H9 (cell line): Measurements from ENCODE around the gene ANXA3. TPM values are rescaled to one million over a fixed set of nuclear protein-coding genes. Genes with fewer than 3 reads are reported as not detected.

ENCODE experiments used
- DNase-seq: peaks from one replicate; pipeline ENCODE4 v3.0.0-alpha.2; 2017
- H2AFZ ChIP-seq: one replicate; pipeline ENCODE4 v1.6.1; 2013; ENCODE audit warnings: mild to moderate bottlenecking, low read length, control low read depth, moderate library complexity
- H2AK5ac ChIP-seq: 2 replicates; pipeline ENCODE4 v1.6.1; 2013; ENCODE audit warnings: low read length, control low read depth, mixed read lengths; ENCODE audit not compliant: insufficient read length
- H2BK120ac ChIP-seq: one replicate; pipeline ENCODE4 v1.6.1; 2013; ENCODE audit warnings: low read depth, mild to moderate bottlenecking, low read length, control low read depth, inconsistent platforms; ENCODE audit not compliant: poor library complexity, severe bottlenecking
- H2BK12ac ChIP-seq: 2 replicates; pipeline ENCODE4 v1.6.1; 2013; ENCODE audit warnings: low read length, control low read depth, mixed read lengths, low read depth; ENCODE audit not compliant: insufficient read length
- H2BK15ac ChIP-seq: 2 replicates; pipeline ENCODE4 v1.6.1; 2013; ENCODE audit warnings: low read depth, low read length, control low read depth
- H2BK20ac ChIP-seq: one replicate; pipeline ENCODE4 v1.6.1; 2013; ENCODE audit warnings: low read depth, mild to moderate bottlenecking, low read length, control low read depth, inconsistent platforms; ENCODE audit not compliant: poor library complexity, severe bottlenecking
- H2BK5ac ChIP-seq: 2 replicates; pipeline ENCODE4 v1.6.1; 2013; ENCODE audit warnings: low read length, control low read depth, mixed read lengths; ENCODE audit not compliant: insufficient read length
- H3K14ac ChIP-seq: 2 replicates; pipeline ENCODE4 v1.6.1; 2013; ENCODE audit warnings: low read length, control low read depth; ENCODE audit not compliant: insufficient read depth
- H3K18ac ChIP-seq: 2 replicates; pipeline ENCODE4 v1.6.1; 2013; ENCODE audit warnings: low read depth, mild to moderate bottlenecking, mixed read lengths, low read length, control low read depth; ENCODE audit not compliant: insufficient read length
- H3K23ac ChIP-seq: 2 replicates; pipeline ENCODE4 v1.6.1; 2013; ENCODE audit warnings: low read length, control low read depth, mixed read lengths, low read depth; ENCODE audit not compliant: insufficient read length
- H3K23me2 ChIP-seq: 2 replicates; pipeline ENCODE4 v1.6.1; 2013; ENCODE audit warnings: low read depth, mild to moderate bottlenecking, mixed read lengths, low read length, control low read depth; ENCODE audit not compliant: insufficient read length, poor library complexity, severe bottlenecking
- H3K27ac ChIP-seq: 2 replicates; pipeline ENCODE4 v1.5.1; 2013; ENCODE audit warnings: low read length, control low read depth, mixed read lengths, low read depth; ENCODE audit not compliant: insufficient read length
- H3K27me3 ChIP-seq: 2 replicates; pipeline ENCODE4 v1.6.1; 2013; ENCODE audit warnings: low read length, control low read depth, inconsistent platforms; ENCODE audit not compliant: insufficient read depth
- H3K4ac ChIP-seq: 2 replicates; pipeline ENCODE4 v1.6.1; 2013; ENCODE audit warnings: low read depth, mild to moderate bottlenecking, control low read depth, inconsistent platforms, low read length, moderate library complexity
- H3K4me1 ChIP-seq: 2 replicates; pipeline ENCODE4 v1.6.1; 2013; ENCODE audit warnings: low read length, control low read depth, inconsistent platforms; ENCODE audit not compliant: insufficient read depth
- H3K4me2 ChIP-seq: 2 replicates; pipeline ENCODE4 v1.6.1; 2013; ENCODE audit warnings: low read length, control low read depth, mixed read lengths; ENCODE audit not compliant: insufficient read length, insufficient read depth
- H3K56ac ChIP-seq: 2 replicates; pipeline ENCODE4 v1.6.1; 2013; ENCODE audit warnings: low read depth, mild to moderate bottlenecking, mixed read lengths, low read length, control low read depth; ENCODE audit not compliant: insufficient read length
- H3K79me1 ChIP-seq: 2 replicates; pipeline ENCODE4 v1.6.1; 2013; ENCODE audit warnings: low read depth, mild to moderate bottlenecking, moderate library complexity, low read length, control low read depth, inconsistent platforms; ENCODE audit not compliant: insufficient read depth, poor library complexity, severe bottlenecking
- H3K79me2 ChIP-seq: 2 replicates; pipeline ENCODE4 v1.6.1; 2013; ENCODE audit warnings: low read length, control low read depth, inconsistent platforms; ENCODE audit not compliant: insufficient read depth
- H3K9ac ChIP-seq: 2 replicates; pipeline ENCODE4 v1.6.1; 2013; ENCODE audit warnings: low read length, control low read depth, mixed read lengths; ENCODE audit not compliant: insufficient read length; ENCODE audit errors: extremely low read depth
- H3K9me3 ChIP-seq: one replicate; pipeline ENCODE4 v1.6.1; 2013; ENCODE audit warnings: low read depth, low read length, inconsistent platforms; ENCODE audit not compliant: control insufficient read depth
- H3T11ph ChIP-seq: one replicate; pipeline ENCODE4 v1.6.1; 2013; ENCODE audit warnings: mild to moderate bottlenecking, low read length, control low read depth, inconsistent platforms
- H4K20me1 ChIP-seq: one replicate; pipeline ENCODE4 v1.6.1; 2013; ENCODE audit not compliant: control insufficient read depth, insufficient read length, insufficient read depth
- H4K5ac ChIP-seq: 2 replicates; pipeline ENCODE4 v1.6.1; 2013; ENCODE audit warnings: low read depth, mild to moderate bottlenecking, mixed read lengths, low read length, control low read depth; ENCODE audit not compliant: insufficient read length
- H4K8ac ChIP-seq: replicated peaks from 2 replicates; pipeline ENCODE4 v1.6.1; 2013; ENCODE audit warnings: low read length, control low read depth, mixed read lengths, low read depth; ENCODE audit not compliant: insufficient read length
- H4K91ac ChIP-seq: 2 replicates; pipeline ENCODE4 v1.6.1; 2013; ENCODE audit warnings: low read depth, mild to moderate bottlenecking, moderate library complexity, mixed read lengths, low read length, control low read depth; ENCODE audit not compliant: insufficient read length
- H3K27ac Mint-ChIP-seq, 3 experiments: 2 replicates in 2 of 3; 3 replicates in 1 of 3; pipeline ENCODE4 v1.8.0; 2020 to 2021; ENCODE audit warnings: mixed read lengths in 3 of 3, mild to moderate bottlenecking in 1 of 3, moderate library complexity in 1 of 3
- H3K27me3 Mint-ChIP-seq: 2 replicates; pipeline ENCODE4 v1.8.0; 2021; ENCODE audit warnings: low read depth, mild to moderate bottlenecking, moderate library complexity, mixed read lengths
- H3K36me3 Mint-ChIP-seq, 3 experiments: 2 replicates in 2 of 3; 3 replicates in 1 of 3; pipeline ENCODE4 v1.8.0; 2020 to 2021; ENCODE audit warnings: low read depth in 3 of 3, mixed read lengths in 3 of 3; ENCODE audit not compliant: insufficient read depth in 1 of 3
- H3K4me1 Mint-ChIP-seq, 2 experiments: 2 replicates each; pipeline ENCODE4 v1.8.0; 2020; ENCODE audit warnings: mixed read lengths in 2 of 2
- H3K4me3 Mint-ChIP-seq, 2 experiments: 2 replicates in 1 of 2; 3 replicates in 1 of 2; pipeline ENCODE4 v1.8.0; 2020 to 2021; ENCODE audit warnings: mild to moderate bottlenecking in 2 of 2, mixed read lengths in 2 of 2, moderate library complexity in 1 of 2
- H3K9me3 Mint-ChIP-seq, 2 experiments: 2 replicates in 1 of 2; 3 replicates in 1 of 2; pipeline ENCODE4 v1.8.0; 2020; ENCODE audit warnings: mild to moderate bottlenecking in 2 of 2, mixed read lengths in 2 of 2, moderate library complexity in 1 of 2
- WGBS: extraction: QIAGEN DNeasy Blood & Tissue Kit; methylation state at CpG from one replicate; pipeline ENCODE4 v1.1.7; 2013; ENCODE audit warnings: missing lambda C conversion rate, low lambda C conversion rate, mixed read lengths; ENCODE audit not compliant: insufficient read length; ENCODE audit errors: extremely low coverage; 5-methylcytosine and 5-hydroxymethylcytosine counted together
- total RNA-seq: library from RNA; stranded (reverse); gene quantifications from 2 replicates; pipeline ENCODE4 v1.2.1, GENCODE V29; 2021
- TF ChIP-seq, protein P1 (sequence below): fragments of 200-600 bp; sonication (generic); conservative IDR thresholded peaks from 3 replicates; pipeline ENCODE4 v1.8.0; 2021; ENCODE audit warnings: antibody characterized with exemption, mild to moderate bottlenecking

Gene ANXA3
- total RNA-seq, 1 experiment from 2014 or later: 20.6 TPM

DNA sequence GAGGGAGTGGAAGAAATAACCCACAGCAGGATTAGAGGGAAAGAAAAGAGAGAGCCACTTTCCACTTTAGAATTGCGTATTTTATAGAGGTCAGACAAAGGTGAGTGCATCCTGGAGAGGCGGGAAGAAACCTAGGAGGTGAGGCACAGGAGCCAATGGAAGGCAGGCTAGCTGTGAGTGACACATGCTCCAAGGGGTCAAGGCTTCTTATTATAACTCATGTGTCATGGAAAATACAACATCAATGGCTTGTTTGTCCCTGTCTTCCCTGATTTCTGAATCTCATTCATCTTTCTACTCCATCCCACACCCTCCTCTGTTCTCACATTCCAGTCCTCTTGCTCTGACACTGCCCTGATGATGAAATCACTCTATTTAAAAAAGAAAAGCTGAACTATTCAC is 14.4 kb downstream of the ANXA3 start:
- no peaks in the 10 kb centered on the region for H3K9me3 Mint-ChIP-seq
- Histone ChIP-seq H3K23me2 (no peaks in the 10 kb centered on the region), H3K27me3 (no peaks in the 10 kb centered on the region), H3K79me2 (no peaks in the 10 kb centered on the region), H2BK15ac (no peak overlapping the region), H3K27ac (no peak overlapping the region), H3K18ac (no peak overlapping the region), H2BK5ac (no peak overlapping the region), H4K8ac (no peak overlapping the region), H3K56ac (no peak overlapping the region), H4K5ac (no peak overlapping the region), H3K23ac (no peak overlapping the region), H2AK5ac (no peak overlapping the region), H4K20me1 (no peaks in the 10 kb centered on the region), H3K14ac (no peak overlapping the region), H3K79me1 (no peaks in the 10 kb centered on the region), H3K9me3 (no peaks in the 10 kb centered on the region), H2BK120ac (no peak overlapping the region), H3K4ac (no peak overlapping the region), H4K91ac (no peak overlapping the region), H3T11ph (no peak overlapping the region), H3K4me2 (no peak overlapping the region), H2AFZ (no peak overlapping the region), H2BK20ac (no peak overlapping the region), H3K9ac (no peak overlapping the region), H2BK12ac (no peak overlapping the region), H3K4me1 (peaks cover 13% of the 10 kb centered on the region; the same call in 1 of the 2 replicates)
- peaks cover 52 to 57% of the 10 kb centered on the region in 2 experiments for H3K4me1 Mint-ChIP-seq
- no peak for DNase-seq
- no CpG with 5 or more reads among the region's 2 CpGs for WGBS
- no peak overlapping the region for H3K27ac Mint-ChIP-seq
- no peaks in the 10 kb centered on the region for H3K36me3 Mint-ChIP-seq
- no peaks in the 10 kb centered on the region for H3K27me3 Mint-ChIP-seq
- H3K4me3 Mint-ChIP-seq: no peak overlapping the region
- TF ChIP-seq, protein P1, sequence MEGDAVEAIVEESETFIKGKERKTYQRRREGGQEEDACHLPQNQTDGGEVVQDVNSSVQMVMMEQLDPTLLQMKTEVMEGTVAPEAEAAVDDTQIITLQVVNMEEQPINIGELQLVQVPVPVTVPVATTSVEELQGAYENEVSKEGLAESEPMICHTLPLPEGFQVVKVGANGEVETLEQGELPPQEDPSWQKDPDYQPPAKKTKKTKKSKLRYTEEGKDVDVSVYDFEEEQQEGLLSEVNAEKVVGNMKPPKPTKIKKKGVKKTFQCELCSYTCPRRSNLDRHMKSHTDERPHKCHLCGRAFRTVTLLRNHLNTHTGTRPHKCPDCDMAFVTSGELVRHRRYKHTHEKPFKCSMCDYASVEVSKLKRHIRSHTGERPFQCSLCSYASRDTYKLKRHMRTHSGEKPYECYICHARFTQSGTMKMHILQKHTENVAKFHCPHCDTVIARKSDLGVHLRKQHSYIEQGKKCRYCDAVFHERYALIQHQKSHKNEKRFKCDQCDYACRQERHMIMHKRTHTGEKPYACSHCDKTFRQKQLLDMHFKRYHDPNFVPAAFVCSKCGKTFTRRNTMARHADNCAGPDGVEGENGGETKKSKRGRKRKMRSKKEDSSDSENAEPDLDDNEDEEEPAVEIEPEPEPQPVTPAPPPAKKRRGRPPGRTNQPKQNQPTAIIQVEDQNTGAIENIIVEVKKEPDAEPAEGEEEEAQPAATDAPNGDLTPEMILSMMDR: no peak
